Epithelial cell of prostate (primary cell): Measurements from ENCODE around the gene VAT1.
A peak's percentile ranks its signal among the peaks of the same experiment; 100 is the strongest.

Experiments used
- DNase-seq: peaks from one replicate; pipeline ENCODE4 v3.0.0-alpha.2; 2011; ENCODE audit warnings: low read depth, low spot score
- H3K27ac ChIP-seq: fragments of 450-650 bp; 2 replicates; pipeline ENCODE4 v1.5.1; 2017; ENCODE audit warnings: mild to moderate bottlenecking

Gene VAT1

DNA sequence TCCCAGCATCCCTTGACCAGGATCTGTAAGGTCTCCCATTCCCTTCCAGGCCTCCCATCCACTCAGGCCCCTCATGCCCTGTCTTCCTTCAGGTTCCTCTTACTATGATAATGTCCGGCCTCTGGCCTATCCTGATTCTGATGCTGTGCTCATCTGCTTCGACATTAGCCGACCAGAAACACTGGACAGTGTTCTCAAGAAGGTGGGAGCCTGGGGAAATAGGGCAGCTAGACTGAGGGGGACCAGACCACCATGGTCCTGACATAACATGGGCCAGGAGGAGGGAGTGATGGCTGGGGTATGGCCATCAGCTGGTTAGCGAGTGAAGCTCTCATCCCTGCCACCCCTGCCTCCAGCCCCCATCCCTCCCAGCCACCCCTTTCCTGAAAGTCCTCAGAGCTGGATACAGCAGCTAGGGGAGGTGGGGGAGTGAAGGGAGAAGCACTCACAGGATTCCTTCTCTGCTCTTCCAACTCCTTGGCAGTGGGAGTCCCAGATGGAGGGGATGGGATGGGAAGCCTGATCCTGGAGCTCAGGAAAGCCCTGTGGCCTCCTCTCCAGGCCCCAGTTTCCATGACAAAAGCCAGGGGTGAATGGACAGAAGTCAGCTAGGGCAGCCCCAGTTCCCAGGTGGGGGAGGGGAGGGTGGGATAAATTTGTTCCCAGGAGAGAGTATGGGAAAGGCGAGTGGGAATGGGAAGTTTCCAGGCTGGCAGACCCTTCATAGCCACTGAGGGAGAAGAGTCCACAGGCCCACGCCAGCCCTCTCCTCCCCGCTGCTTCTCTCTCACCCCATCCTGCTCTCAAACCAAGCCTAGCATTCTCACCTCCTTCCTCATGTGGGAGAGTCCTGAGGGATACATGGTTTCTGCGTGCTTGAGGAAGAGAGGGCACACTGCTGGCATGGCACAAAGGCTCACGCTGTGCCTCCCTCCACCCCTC, 5.2 kb upstream of the VAT1 start:
- no peak overlapping the region for H3K27ac ChIP-seq
- no peak for DNase-seq

DNA sequence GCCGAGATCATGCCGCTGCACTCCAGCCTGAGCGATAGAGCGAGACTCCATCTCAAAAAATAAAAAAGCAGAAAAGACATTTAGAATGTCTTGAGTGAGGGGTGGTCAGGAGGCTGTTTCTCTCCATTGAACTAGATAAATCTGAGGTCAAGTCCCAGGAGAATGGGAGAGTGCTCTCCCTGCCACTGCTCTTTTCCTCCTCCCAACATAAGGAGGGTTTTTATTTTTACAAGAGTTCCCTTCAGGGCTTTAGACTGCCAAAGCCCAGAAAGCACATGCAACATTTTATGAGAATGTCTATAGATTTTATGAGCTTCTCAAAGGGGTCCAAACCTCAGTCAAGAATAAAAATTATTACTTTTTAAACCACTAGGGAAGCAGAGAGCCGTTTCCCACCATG, 4.4 kb upstream of the VAT1 start:
- DNase-seq, result no peak
- H3K27ac ChIP-seq, result no peak overlapping the region

DNA sequence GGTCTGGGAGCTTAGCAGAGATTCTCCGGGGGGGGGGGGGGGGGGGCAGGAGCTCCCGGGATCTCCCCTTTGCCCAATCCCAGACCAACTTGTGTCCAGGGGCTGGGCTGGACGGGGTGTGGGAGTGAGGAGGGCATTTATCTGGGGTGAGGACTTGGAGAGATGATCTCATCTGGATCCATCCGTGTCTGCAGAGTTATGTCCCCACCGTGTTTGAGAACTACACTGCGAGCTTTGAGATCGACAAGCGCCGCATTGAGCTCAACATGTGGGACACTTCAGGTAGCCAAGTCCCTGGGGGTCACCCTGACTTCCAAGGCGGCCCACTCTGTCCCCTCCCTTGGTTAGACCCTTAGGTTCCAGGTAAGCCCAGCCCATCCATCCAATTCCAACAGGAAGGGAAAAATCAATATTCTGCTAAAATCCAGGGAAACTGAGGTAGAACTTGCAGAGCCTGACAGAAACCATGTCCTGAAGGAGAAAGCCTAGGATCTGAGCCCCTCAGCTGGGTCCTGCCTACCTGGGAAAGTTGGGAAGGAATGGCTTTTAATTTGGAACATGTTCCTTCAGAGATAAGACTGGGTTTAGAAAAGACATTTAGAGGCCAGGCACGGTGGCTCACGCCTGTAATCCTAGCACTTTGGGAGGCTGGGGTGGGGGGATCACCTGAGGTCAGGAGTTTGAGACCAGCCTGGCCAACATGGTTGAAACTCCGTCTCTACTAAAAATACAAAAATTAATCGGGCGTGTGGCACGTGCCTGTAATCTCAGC, 3.8 kb upstream of the VAT1 start:
- no peak for DNase-seq
- H3K27ac ChIP-seq, result no peak overlapping the region

DNA sequence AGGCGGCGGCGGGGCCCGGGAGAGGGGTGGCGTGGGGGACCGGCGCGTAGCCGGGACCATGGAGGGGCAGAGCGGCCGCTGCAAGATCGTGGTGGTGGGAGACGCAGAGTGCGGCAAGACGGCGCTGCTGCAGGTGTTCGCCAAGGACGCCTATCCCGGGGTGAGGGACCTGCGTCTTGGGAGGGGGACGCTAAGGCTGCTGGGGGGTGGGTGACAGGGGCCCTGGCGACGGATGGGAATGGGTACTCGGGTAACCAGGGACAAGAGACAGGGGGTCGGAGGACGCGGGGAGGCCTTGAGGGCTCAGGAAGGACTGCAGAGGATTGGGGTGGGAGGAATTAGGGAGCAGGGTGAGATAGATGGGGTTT, 3.1 kb upstream of the VAT1 start:
- no peak overlapping the region for H3K27ac ChIP-seq
- no peak for DNase-seq

DNA sequence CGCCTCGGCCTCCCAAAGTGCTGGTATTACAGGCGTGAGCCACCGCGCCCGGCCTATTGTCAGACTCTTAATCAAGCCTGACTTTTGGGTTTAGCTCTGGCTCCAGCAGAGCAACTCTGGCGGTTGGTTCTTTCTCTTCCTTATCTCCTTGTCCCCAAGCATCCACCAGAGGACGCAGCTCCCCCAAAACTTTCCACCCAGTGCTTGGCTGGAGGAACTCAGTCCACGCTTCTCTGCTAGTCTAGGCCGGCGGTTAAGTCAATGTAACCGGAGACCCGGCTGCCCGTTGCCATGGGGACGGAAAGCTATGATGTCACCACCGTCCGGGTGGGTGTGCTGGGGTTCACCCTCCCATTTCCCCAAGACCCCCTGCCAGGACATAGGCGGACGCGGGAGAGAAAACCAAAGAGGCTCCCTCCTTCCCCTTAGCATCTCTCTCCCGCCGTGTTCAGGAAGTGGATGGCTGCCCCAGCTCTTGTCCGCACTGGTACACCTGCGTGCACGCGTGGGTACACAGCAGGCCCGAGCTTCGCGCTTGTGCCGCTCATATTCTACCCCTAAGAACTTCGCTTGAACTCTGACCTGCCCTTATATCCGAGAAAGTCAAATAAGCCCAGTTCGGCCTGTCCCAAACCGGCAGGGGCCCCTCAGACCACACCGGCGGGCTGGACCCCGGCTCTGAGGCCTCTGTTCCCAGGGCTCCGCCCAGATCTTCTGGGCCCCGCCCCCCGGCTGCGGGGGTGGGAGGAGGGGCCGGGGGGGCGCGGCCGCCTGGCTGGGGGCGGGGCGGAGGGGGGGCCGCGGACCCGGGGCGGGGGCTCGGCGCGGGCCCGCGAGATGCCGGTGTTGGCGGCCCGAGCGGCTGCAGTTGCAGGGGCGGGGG, 2.5 kb upstream of the VAT1 start, which contains the start of gene RND2:
Gene RND2, plus strand, starts transcription at position 825 of the 883 bp plus-strand sequence. CDS start 117 bp downstream, outside the sequence.
- no peak within 1 kb of the TSS for H3K27ac ChIP-seq
- peak; percentile 31 for DNase-seq

DNA sequence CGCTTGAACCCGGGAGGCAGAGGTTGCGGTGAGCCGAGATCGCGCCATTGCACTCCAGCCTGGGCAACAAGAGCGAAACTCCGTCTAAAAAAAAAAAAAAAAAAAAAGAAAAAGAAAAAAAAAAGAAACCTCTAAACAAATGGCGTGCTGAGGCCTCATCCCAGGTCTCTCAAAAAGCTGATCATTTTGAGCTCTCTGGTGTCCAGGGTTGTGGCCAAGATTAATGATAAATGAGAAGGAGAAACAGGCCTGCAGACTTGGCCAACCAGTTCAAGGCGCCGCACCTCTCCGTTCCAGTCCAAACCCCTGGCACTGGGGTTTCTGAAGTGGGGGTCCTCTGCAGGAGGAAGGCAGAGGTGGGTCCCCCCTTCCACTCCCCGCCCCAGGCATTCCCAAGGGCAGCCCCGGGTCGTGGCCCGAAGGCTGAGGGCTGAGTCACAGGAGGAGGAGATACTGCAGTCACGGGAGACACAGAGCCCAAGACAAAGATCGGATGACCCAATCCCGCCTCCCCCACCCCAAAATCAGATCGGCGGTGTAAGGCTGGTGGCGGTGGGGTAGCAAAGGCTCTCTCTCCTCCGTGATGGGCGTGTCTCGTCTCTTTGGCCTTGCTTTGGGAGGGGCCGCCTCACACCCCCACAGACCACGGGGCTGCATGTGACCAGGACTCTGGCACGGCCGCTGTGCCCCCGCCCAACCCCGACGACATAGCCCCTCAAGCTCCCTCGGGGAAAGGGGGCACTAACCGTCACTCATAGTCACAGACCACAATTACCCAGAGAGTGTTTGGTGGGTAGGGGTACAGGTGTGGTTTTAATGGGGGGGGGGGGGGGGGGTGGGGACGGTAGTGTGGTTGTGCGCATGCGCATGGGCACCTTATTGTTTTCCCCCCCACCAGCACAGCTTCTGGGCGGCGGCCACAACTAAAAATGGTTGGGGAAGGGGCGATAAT, 1.1 kb downstream of the VAT1 start:
- peak overlapping the region; percentile 61 for H3K27ac ChIP-seq
- no peak for DNase-seq

DNA sequence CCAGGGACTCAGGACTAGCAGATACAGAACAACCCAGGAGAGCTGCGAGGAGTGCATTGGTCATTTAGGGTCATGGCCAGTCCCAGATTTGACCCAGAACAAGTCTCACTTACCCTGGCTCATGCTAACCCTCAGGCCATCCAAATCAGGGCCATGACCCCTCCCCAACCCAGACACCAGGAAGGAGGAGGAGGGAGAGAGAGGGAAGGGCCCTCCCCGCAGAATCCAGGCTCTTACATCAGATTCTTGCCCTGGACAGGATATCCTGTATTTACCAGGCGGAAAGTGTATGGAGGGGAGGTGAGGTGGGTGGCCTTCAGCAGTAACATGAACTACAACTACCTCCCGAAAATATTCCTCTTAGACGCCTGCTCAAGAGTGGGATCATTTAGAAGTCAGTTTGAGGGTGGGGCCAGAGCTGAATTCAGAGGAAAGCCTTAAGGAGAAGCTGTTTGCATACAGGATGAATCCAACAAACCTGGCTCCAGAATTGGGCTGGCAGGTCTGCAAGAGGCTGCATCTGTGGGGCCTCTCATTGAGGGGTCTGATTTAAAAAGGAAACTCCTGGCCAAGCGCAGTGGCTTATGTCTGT, 2.1 kb downstream of the VAT1 start:
- no peak overlapping the region for H3K27ac ChIP-seq
- no peak for DNase-seq

DNA sequence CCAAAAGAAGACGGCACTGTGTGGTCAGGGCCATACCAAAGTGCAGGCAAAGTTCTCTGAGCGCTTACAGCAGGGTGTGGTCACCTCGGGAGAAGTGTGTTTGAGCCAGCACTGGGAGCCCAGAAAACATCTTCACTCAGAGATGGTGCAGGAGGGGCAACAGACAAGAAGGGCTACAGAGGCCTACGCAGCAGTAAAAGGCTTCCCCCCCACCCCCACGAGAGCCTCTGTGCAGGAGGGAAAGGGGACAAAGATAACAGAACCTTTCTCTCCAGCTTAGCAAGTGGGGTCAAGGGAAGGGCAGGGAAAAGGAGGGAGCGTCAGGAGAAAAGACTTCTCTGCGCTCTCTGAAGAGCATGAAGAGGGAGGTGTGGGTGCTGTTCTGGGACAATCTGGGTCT, 2.8 kb downstream of the VAT1 start:
- H3K27ac ChIP-seq, result no peak overlapping the region
- DNase-seq, result no peak

DNA sequence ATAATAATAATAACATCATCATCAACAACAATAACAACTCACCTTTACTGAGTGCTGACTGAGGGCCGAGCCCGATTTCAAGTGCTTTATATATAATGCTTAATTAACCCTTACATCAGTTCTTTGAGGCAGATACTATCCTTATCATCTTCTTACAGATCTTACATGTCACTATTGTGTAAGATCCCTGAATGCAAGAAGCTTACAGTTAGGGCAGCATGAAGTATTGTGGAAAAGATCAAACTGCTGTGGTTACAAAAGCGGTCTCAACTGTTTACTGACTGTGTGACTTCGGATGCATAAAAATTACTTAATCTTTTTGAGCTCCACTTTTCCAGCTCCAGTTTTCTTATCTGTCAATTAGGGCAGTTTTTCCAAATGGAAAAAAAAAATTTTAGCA, 3.3 kb downstream of the VAT1 start:
- DNase-seq, result no peak
- no peak overlapping the region for H3K27ac ChIP-seq

DNA sequence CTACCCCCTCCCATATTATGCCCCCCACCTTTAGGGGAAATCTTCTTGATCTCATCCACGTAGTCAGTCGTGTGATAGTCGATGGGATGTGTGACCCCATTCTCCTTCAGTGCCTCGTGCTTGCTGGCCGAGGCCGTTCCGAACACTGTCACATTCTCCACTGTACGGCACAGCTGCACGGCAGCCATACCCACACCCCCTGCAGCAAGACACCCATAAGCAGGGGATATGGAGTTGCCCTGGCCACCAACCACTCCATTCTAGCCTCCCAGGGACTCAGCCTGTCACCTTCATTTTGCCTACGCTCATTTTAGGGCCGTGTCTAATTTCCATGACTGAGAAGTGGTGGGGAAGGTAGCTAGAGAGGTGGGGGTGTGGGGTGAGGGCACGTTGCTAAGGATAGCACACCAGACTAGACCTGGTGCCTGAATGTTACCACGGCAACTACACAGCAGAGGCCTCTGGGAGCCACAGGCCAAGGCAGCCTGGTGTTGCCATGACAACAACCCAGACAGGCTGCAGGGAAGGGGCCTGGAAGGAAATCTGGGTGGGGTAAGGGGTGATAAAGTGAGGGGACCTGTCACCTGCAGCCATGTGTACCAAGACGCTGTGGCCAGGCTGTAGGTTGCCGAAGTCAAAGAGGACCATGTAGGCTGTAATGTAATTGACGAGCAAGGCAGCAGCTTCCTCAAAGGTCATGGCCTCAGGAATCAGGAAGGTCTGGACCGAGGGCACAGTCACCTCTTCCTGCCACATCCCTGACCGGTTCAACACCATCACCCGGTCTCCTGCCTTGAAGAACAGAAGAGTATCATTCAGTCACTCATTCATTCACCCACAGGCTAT, 4.0 kb downstream of the VAT1 start:
- H3K27ac ChIP-seq, result no peak overlapping the region
- no peak for DNase-seq

DNA sequence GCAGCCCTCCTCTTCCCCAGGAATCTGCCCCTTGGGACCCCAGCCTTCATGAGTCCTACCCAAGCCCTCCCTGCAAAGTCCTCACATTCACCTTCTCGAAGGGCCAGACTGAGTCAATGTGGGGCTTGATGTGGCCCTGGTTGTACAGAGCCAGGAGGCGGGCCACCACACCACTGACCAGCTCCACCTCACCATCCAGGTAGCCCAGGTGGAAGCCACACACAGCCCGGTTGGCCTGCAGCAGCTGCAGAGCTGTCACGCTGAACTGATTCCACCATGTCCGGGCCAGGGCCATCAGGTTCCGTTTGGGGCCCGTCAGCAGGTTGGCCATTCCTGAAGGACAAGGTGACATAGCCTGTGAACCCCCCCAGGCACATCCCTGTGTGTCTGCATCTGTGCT, 6.0 kb downstream of the VAT1 start:
- H3K27ac ChIP-seq, result no peak overlapping the region
- DNase-seq, result no peak

DNA sequence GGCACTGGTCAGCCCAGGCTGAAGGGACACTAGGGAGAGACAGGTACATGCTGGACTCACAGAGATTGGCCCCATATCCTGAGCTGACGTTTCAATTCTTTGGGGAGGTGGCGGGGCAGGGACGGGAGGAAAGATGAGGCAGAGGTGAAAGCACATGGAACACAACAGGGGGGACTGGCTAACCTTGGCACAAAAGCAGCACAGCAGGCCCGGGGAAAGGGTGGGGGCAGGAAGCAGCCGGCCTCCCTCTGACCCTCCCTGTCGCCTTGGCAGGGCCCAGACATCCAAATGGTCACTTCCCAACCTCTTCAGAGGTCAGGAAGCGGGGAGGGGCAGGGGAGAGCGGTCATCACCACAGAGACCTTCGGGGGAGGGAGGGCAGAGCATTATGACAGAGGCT, 6.6 kb downstream of the VAT1 start:
- no peak overlapping the region for H3K27ac ChIP-seq
- no peak for DNase-seq

DNA sequence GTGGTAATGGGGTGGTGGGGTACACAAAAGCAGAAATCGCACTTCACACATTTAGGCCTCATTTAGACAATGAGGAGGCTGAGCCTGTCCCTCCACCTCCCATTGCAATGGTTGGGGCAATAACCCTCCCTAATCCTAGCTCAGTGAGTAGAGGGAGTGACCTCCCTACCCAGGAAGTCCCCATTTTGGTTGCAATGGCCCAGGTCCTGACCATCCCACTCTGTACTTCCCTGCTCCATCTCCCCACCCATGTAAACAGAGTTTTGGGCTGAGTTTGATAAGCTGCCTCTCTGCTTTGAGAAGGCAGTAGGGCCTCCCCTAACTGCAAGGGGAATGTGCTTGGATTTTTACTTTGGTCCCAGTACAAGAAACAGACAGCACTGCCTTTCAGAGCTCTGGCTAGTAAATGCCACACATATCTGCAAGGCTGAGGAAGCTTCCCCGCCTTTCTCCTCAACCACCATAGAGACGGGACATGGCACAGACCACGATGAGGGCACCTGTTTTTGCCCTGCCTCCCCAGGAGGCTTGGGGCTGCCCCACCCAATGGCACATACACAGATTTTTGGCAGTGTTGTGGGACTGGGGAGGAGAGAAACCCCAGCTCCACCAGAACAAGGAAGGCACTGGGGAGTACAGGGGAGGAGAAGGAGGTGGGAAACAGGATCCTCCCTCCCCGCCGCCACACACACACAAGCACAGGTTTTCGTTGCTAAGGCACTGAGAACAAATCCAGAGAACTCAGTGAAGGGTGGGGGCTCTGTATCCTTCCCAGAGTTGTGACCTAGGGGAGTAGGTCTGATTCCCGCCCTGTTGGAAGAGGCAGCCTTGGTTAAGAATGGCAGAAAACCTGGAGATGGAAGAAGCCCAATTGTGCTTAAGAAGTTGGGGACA, 7.3 kb downstream of the VAT1 start:
- DNase-seq, result no peak

DNA sequence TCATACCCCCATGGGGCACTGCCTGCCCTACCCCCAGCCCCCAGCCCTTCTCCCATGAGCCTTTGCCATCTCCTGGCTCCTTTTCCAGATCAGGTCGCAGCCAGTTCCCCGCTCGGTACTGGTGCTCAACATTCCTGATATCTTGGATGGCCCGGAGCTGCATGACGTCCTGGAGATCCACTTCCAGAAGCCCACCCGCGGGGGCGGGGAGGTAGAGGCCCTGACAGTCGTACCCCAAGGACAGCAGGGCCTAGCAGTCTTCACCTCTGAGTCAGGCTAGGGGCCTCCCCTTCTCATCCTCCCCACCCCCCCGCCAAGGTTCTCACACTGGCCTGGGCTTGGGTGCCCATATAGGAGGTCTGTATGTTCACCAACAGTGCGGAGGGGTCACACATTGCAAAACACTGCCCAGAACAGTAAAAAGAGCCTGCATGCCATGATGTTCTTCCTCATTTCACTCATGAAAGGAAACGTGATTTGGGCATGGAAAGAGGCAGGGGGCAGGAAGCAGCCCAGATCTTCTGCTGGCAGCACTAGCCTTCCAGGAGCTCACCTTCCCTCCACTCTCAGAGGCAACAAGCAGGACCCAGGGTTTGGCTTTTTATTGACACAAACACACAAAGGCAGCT, 8.1 kb downstream of the VAT1 start:
- DNase-seq, result no peak
- no peak overlapping the region for H3K27ac ChIP-seq

More for the DNA sequence above, 7.3 kb downstream of the VAT1 start:
- no peak overlapping the region for H3K27ac ChIP-seq

DNA sequence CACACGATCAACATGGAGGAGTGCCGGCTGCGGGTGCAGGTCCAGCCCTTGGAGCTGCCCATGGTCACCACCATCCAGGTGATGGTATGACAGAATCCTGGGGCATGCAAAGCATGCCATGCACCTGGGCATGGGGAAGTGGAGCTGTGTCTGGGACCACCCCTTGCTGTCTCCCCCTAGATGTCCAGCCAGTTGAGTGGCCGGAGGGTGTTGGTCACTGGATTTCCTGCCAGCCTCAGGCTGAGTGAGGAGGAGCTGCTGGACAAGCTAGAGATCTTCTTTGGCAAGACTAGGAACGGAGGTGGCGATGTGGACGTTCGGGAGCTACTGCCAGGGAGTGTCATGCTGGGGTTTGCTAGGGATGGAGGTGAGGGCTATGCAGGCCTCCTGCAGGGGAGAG, 8.9 kb downstream of the VAT1 start:
- no peak for DNase-seq
- H3K27ac ChIP-seq, result no peak overlapping the region

DNA sequence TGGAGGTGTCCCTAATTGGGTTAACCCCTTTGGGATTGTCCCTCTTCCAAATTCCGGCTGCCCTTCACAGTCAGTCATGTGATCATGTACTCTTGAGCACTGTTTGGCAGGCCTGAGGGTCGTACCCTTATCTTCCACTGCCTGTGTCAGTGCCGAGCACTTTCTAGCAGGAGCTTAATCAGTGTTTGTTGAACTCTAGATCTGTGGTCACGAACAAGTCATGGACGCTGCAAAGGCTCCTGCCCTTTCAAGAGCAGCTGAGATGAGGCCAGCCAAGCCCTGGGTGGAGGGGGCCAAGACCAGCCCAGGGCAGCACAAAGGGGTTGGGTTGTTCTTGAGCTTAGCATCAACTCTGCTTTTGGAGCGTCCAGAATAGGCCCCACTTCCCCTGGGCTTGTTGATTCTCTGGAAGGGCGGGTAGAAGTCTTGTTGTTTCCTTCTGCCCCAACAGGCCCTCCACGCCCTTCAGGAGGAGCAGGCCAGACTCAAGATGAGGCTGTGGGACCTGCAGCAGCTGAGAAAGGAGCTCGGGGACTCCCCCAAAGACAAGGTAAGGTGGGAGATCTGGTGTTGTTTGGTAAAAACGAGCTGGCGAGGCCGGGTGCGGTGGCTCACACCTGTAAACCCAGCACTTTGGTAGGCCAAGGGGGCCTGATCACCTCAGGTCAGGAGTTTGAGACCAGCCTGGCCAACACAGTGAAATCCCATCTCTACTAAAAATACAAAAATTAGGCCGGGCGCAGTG, 10.3 kb downstream of the VAT1 start:
- no peak for DNase-seq
- H3K27ac ChIP-seq, result no peak overlapping the region
